A172 (cell line): ENCODE results near the gene ATG10. TPM values are rescaled to one million over a fixed set of nuclear protein-coding genes. Genes with fewer than 3 reads are reported as not detected.
"Not testable (repeated sequence)": the region's sequence is repeated elsewhere in the genome, so short reads cannot be mapped to it uniquely, and the experiment has no call there.

Experiments
- DNase-seq: peaks from one replicate; pipeline ENCODE4 v3.0.0-alpha.2; 2015; ENCODE audit warnings: low spot score
- total RNA-seq: library from RNA; depleted of rRNA; stranded (reverse); fragments of >200 nt; shearing (Covaris generic); gene quantifications from 2 replicates; pipeline ENCODE4 v1.2.3, GENCODE V29; 2014; rRNA removed

ATG10 gene
- 11.5 and 17.0 TPM in 2 replicates for total RNA-seq

DNA sequence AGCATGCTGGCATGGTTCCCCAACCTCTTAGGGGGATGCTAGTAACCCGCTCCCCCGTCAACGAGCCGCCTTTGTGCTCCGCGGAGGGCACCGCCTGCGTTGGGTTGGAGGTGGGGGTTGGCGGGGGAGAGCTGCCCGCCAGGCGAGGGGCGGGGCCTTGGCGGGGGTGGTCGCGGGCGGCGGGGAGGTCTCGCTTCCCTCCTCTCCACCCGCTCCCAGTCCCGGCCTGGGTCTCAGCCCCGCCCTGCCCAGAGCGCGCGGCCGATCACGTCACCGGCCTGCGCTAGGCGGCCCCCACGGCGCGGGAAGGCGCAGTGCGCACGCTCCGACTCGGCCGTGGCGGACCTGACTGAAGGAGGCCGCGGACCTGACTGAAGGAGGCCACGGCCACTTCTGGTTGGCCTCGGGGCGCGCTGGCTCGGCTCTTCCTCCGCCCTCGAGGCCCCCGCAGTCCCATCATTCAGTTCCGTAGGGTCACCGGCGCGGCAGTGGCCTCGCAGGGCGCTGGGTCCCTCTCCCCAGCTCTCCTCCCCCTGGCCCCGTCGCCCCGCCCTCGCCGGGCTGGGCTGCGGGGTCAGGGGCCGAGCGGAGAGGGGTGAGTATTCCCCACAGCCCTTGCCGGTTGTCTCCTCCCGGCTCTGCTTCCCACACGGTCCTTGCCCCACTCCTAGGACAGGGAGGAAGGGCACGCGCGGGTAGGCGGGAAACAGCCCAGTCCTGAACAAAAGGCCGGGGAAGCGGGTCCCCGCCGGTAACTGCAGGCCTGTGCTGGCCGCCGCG lies at the start of gene ATG10:
ATG10 (plus strand) TSS at position 312 of the 780 bp plus-strand sequence. CDS start 15,548 bp downstream, outside the sequence.
- peak; percentile 87 for DNase-seq

DNA sequence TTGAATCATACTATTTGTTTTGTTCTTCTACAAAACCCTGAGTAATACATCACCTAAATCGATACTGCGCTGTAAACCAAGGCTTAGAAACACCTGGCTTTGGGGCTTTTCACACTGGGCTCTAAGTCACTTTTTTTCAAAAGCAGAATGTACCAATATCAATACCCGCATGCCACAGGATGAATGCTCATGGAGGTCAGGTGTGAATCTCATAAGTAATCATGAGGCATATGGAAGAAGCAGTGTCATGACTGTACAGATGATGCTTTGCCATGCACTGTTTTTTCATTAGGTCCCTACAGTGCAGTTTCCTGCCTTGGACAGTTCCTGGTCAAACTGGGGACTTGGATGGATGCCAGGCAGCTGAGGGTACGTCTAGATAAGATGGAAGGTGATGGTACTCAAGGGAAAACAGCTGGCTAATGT lies 49.0 kb upstream of the ATG10 start:
- no peak for DNase-seq

DNA sequence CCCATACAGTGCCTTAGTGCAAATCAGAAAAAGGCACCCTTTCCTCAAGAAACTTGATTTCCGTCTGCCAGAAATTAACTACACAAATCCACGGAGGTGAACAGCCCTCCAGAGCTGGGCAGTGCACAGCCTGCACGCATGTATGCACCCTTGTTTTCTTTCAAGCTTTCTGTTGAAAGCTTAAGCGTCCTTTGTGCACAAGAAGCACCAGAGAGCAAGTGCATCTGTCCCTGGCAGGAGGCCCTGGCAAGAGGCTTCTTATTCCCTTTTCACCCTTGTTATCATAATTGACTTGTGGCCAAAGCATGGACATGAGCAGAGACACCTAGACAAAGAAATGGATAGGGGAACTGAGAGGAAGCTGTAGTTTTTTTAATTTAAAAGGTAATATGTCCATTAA lies 47.4 kb upstream of the ATG10 start:
- no peak for DNase-seq

DNA sequence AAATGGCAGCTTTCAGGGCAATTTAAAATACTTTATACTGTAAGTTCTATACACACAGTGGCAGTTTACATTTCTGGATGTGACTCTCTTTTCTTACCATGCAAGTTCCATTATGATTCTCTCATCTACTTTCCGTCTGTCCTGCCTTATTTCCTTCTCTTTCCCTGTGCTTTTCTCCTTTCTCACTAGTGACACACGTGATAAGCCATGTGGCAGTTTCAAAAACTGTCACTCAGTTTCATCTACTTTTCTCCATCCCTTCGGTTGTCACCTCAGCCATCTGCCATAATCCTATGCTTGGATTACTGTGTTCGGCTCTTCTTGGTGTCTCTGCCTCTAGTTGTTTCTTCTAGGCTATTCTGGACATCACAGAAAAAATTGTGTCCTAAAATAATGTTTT lies 46.8 kb upstream of the ATG10 start:
- no peak for DNase-seq

DNA sequence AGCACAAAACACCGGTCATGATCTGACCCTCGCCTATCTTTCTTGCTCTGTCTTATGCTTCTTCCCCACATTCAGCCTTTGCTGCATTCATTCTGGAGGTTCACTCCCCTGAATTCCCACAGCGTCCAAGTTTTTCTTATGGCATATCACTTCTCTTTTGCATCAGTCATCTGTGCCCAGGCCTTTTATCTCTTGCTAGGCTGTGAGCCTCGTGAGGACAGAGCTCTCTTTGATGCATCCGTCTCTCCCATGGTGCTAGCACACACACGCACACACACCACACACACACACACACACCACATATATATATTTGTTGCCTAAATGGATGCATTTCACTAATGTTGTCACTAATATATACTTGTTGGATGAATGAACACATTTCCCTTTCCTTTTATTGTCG lies 45.8 kb upstream of the ATG10 start:
- DNase-seq, result no peak

DNA sequence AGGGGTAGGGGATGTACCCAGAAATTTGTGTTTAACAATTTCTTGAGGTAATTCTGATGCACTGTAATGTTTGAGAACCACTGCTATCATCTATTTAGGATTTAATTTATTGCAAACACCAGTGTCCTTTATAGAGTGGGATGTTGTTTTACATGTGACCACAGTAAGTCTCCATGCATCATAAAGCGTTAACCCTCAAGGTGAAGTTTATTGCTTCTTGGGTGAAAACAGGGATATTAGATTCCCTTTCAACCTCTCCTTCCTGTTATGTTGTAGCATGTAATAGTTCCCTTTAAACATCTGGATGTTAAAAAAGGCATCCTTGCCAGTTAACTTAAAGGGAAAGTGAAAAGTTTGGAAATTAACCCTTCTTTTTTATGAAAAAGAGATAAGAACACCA lies 35.8 kb upstream of the ATG10 start:
- DNase-seq, result no peak

DNA sequence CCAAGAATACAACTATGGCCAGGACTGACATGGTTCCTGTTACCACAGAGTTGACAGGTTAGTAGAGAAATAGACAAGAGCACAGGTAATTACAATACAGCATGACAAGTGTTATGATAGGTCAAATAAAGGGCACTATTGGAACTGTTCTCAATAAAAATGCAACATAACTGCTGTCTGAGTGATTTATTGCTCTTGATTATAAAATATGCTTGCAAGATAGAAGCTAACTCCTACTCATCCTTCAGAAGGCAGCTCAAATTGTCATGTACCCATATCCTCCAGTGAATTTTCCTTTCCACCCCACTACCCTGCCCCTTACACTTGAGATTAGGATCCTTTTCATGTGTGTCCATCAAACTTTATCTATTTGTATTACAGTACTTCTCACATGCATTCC lies 35.1 kb upstream of the ATG10 start:
- DNase-seq, result no peak

DNA sequence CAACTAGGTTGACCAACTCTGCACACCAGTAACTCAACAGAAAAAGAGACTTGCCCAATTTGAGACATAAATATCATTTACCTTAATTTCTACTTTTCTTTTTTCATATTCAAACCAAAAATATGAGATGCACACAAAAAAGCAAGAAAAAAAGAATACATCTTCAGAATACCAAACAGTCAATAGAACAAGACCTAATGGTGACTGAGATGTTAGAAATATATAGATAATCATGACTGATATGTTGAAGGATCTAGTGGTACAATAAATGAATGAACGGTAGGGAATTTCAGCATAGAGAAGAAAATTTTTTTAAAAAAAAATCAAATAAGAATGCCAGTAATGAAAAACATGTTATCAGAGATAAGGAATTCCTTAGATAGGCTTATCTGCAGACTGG lies 29.1 kb upstream of the ATG10 start:
- no peak for DNase-seq

DNA sequence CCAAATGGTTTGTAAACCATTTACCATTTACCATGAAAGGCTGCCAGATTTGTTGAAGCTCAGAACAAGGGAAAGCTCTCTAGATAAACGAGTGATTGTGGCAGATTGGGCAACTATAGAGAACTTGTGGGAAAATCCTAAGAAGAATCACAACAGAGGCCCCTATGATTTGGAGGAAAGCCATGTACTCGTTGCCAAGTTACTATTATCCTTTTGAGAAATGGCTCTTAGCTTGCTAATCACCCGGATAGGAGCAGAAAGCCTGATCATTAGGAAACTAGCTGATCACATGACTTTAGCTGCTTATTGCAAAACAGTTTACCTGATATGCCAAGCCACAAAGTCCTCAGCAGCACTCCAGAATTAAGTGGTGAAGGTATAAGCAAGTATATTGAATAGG lies 23.5 kb upstream of the ATG10 start:
- no peak for DNase-seq

DNA sequence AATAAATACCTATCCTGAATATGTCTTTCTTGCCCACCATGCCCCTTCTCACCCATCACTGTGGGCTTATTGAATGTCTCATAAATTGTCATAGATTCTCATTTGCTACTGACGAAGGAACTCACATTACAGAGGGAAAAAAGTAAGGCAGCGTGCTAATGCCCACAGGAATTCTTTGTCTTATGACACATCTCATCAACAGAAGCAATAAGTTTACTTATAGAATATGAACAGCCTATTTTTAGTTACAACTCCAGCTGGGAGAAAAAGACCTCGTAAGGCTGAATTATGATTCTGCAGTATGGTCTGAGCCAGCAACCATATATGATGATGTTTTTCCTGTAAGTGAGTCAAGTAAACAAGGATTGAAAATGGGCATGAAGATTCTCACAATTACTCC lies 22.4 kb upstream of the ATG10 start:
- no peak for DNase-seq

DNA sequence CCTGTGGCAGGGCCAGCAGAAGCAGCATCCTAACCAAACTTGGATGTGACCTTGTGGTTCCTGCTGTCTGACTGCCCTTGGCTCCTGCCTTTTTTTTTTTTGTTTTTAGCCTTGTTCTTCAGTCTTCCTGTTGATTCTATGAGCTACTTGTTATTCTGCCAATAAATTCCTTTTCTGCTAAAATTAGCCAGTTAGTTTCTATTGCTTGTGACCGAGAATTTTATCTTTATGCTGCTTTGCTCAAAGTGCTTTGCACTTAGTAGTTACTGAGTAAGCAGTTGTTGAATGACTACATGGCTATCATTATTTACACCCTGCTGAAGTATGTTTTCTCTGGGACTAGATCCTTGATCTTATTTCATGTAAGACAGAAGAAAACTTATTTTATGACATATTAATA lies 20.8 kb upstream of the ATG10 start:
- no peak for DNase-seq

DNA sequence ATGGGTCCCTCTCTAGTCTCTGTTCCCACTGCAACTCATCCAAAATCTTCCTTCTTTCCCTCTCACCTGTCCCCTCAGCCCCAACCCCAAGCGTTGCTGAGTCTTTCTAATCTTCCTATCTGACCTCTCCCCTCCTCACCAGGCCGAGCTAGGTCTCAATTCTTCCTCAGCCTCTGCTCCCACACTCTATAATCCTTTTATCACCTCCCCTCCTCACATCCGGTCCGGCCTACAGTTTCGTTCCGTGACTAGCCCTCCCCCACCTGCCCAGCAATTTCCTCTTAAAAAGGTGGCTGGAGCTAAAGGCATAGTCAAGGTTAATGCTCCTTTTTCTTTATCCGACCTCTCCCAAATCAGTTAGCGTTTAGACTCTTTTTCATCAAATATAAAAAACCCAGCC lies 17.0 kb upstream of the ATG10 start:
- not testable (repeated sequence) for DNase-seq

DNA sequence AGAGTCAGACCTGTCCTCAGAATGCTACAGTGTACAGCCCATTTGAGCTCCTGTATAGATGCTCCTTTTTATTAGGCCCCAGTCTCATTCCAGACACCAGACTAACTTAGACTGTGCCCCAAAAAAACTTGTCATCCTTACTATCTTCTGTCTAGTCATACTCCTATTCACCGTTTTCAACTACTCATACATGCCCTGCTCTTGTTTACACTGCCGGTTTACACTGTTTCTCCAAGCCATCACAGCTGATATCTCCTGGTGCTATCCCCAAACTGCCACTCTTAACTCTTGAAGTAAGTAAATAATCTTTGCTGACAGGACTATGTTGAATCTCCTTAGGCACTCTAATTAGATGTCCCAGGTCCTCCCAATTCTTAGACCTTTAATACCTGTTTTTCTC lies 13.7 kb upstream of the ATG10 start:
- not testable (repeated sequence) for DNase-seq

DNA sequence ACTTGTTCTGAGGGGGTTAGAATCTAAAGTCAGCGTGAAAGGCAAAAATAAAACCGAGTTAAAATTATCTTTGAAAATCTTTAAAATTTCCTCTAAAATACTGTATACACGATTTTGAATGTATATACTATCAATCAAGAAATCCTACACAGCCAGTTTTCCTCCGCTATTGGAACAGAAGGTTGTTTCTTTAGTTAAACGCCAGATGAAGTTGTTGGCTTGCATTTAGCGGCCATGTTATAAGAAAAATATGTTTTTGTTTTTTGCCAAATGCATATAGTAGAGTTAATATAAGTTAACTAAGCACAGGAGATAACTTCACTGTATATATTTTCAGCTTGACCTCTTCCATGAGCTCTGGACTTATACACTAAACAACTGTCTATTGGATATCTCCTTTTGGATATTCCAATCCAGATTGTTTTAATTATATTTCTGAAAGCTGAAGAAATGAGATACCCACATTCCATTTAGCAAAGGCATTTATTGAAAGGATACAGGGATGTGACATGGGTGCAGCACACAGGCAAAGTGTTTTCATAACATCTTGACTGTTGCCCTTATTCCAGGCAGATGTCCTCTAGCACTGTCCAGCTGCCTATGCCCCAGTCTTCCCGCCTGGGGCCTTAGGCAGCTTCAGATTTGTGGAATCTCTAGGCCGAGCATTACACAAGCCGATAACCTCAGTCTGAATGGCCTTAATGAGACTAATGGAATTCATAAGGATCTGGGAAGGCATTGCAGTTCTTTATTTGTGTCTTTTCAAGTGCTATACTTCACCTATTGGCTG lies 10.0 kb upstream of the ATG10 start:
- no peak for DNase-seq

DNA sequence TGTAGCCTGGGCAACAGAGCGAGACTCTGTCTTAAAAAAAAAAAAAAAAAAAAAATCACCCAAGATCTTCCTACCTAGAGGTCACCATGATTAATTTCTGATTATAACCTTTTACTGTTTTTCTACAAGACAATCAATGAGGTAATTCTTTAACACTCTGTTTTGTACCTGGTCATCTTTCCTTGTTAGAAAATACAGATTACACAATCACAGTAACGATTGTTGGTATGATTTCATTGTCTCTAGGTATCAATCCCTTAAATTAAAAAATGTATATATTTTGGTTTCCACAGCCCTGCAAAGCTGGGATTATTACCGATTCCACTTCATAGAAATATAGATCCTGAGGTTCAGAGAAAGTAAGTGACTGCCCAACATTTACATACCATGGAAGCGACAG lies 8.3 kb upstream of the ATG10 start:
- no peak for DNase-seq

DNA sequence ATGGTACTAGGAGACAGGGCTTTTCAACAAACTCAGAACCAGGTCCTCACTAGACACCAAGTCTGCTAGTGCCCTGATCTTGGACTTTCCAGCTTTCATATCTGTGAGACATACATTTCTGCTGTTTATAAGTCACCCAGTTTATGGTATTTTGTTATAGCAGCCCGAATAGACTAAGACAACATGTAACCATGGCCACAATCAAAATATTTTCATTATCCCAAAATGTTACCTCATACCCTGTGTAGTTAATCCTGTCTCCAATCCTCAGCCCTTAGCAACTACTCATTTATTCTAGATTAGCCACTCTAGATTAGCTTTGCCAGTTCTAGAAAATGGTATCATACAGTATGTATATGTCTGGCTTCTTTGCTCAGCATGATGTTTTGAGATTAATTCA lies 6.3 kb upstream of the ATG10 start:
- DNase-seq, result no peak

DNA sequence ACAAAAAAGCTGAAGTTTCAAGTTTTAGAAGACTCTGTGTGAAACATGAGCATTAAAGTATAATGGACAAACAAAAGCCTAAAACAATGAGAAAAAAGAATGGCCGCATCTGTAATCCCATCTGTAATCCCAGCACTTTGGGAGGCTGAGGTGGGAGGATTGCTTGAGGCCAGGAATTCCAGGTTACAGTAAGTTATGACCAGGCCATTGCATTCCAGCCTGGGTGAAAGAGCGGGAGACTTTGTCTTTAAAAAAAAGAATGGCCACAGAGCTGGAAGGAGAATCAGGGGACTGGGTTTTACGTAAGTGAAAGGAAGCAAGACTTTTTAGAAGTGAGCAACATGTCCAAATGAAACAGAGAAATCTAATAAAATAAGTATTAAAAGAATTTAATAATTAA lies 2.6 kb upstream of the ATG10 start:
- no peak for DNase-seq

DNA sequence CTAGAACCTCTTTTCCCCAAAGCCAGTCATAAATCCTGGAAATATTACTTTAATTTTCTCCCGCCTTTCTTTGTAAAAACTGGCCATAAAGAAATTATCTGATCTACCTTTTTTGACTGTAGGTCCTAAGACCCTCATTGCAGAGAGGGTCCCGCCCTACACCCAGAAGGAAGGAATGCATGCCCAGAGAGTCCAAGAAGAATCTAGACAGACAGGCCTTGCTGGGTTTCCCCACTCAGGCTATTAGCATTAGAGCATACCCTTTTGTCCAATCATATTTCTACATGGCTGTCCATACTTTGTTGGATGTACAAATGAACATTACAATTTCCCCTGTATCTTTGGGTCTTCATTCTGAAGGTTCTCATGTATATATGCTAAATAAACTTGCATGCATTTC lies 1.9 kb upstream of the ATG10 start:
- DNase-seq, result no peak

DNA sequence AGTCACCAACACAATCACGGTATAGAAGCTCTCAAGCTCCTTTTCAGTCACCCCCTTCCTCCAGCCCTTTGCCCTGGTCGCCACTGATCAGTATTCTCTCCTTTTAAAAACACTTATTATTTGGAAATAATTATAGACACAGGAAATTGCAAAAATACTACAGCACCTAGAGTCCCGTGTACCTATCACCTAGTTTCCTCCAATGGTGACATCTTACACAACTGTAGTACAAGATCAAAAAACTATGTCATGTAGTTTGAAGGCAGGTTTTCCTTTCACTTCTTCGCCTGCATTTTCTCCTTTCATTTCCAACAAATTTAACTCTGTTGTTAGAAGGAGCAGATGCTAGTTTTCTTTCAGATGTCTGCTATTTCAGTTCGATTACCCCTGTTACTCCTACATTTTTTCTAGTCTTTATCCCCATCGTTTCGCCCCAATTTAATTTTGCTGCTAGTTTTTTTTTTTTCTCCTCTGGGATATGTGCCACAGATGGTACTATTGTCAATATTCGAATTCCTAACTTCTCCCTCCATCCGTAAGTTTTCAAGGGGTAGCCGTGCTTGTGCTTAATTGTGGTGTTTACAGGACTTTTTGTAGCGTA lies 612 bp upstream of the ATG10 start:
- DNase-seq, result peak; percentile 40

DNA sequence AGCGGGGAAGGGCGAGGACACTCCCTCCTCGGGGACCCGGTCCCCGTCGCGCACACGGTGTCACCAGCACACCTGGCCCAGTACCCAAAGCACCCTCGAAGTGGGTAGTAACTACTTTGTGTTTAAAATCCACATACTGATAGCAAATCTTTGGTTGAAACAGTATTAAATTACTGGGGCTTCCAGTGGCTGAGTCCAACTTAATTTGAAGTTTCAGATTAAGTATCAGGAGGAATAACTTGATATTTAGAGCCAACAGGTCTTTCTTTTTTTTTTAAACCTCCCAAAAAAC lies 615 bp downstream of the ATG10 start:
- no peak for DNase-seq

DNA sequence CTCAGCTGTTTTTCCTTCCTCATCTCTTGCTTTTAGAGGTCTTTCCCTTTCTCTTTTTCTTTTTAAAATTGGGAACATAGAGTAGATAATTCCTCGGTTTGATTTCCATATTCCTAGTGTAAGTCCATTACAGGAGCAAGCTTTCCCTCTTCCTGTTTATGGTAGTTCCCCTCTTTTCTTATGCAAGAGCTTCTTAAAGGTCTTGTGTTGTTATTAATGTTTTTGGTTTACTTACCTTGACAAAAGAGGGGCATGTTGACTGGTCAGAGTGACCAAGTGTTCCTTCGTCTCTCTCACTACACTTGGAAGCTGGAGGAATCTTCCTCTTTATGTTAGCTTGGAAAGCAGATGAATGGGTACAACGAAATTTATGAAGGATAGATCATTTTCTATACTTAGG lies 8.3 kb downstream of the ATG10 start:
- DNase-seq, result no peak

DNA sequence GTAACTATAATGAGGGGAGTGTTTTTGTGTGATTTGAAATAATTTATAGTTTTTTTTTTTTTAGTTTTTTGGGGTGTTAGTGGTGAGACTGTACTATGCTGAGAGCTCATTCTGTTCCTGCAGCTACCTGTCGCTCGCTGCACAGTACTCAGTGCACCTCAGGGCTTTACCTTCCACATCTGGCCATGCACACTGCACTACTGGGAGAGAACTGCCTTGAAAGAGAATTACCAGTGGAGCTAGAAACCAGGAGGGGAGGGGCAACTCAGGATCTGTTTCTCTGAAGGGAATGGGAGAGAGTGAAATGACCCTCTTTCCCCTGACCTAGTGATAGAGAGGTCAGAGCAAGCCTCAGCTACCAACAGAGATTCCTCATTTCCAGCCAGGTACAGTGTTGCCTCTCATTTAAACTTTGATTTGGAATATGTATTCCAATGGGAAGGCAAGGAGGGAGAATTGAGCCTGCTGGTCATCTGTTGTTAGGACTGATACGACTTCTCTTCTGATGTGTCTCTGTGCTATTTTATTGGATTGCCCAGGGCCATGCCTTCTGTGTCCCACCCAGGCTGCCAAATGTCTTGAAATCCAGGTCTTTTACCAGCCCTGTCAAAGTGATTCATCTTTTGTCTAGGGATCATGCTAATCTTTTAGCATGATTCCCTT lies 8.9 kb downstream of the ATG10 start:
- no peak for DNase-seq
